ENCODE measurements around the gene NPHP4. TPM values are rescaled to one million over a fixed set of nuclear protein-coding genes. Genes with fewer than 3 reads are reported as not detected.

Gene NPHP4
- total and polyA plus RNA-seq, 9 of the 15 experiments (the other 6 are each of a cell fraction or from before 2014, with no cell fraction given): 0.52 to 26.2 (median 6.7) TPM

DNA sequence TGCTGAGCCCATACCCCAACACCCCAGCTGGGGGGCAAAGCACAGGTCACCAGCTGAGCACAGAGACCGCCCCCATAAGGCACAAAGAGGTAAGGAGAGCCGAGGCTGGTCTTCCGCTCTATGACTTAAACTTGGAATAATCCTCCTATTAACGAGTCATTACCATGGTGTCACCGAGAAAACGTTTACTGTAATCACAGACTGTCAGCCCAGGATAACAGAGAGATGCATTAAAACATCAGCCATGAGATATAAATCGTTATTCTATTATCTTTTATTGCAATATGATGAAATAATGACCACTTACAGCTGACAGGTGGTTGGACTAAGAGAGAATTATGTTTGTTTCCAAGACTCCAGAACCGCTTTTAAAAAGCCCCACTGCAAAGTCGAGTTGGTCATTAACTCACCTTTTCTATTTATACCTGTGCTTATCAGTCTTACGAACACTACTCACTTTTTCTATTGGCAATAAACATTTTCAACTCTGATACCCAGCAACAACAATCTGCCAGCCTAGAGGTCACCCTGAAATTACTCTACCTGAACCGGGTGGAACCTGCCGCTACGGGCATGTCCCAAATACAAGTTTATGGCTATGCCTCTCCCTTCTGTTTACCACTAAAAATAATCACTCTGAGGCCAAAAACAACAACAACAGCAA is 21.5 kb downstream of the NPHP4 start:
- FAIRE-seq (no peak), DNase-seq (ENCODE audit: extremely low read depth in 1 of 4, low spot score in 3 of 4) (no peak)

More for the DNA sequence above, 21.5 kb downstream of the NPHP4 start:
- ATAC-seq: no peak
- H4K20me1 ChIP-seq (replicated peaks; ENCODE audit: control insufficient read depth, insufficient read depth, low read length): no peaks in the 10 kb centered on the region
- no peak overlapping the region for H2AFZ ChIP-seq (ENCODE audit: low read depth, low read length)
- H3K79me2 ChIP-seq (ENCODE audit: control insufficient read depth, insufficient read depth, low read length): no peaks in the 10 kb centered on the region
- no peak overlapping the region for H3K4me3 ChIP-seq
- peaks cover 53% of the 10 kb centered on the region for H3K36me3 ChIP-seq (ENCODE audit: control insufficient read depth, insufficient read depth, low read length)
- H3K4me2 ChIP-seq (ENCODE audit: insufficient read depth, low read length): no peak overlapping the region
- H3K27ac ChIP-seq (ENCODE audit: extremely low read depth, low read depth, low read length): no peak overlapping the region
- BruUV-seq (replicated peaks): no TSS peak
- TF ChIP-seq ZNF263 (CRISPR knock-in tag; IDR thresholded peaks at IDR 0.05; ENCODE audit: borderline replicate concordance) (no peak), ZNF311 (CRISPR knock-in tag; IDR thresholded peaks at IDR 0.05) (no peak), SRSF7 (optimal IDR thresholded peaks at IDR 0.05; ENCODE audit: low read depth, low read length) (no peak), ZNF699 (CRISPR knock-in tag; IDR thresholded peaks at IDR 0.05; ENCODE audit: insufficient replicate concordance) (no peak), SMARCA5 (IDR thresholded peaks at IDR 0.05) (no peak), NFIC (IDR thresholded peaks at IDR 0.05) (no peak), ERF (CRISPR knock-in tag; IDR thresholded peaks at IDR 0.05) (no peak), GTF2F1 (IDR thresholded peaks at IDR 0.05; ENCODE audit: low read depth, low read length) (no peak), MTA2 (IDR thresholded peaks at IDR 0.05; ENCODE audit: low read depth) (no peak), CBX5 (IDR thresholded peaks at IDR 0.05; ENCODE audit: borderline replicate concordance, low read depth) (no peak), HDAC3 (IDR thresholded peaks at IDR 0.05; ENCODE audit: borderline replicate concordance, partially characterized antibody) (no peak)
- TF ChIP-seq, protein P1, sequence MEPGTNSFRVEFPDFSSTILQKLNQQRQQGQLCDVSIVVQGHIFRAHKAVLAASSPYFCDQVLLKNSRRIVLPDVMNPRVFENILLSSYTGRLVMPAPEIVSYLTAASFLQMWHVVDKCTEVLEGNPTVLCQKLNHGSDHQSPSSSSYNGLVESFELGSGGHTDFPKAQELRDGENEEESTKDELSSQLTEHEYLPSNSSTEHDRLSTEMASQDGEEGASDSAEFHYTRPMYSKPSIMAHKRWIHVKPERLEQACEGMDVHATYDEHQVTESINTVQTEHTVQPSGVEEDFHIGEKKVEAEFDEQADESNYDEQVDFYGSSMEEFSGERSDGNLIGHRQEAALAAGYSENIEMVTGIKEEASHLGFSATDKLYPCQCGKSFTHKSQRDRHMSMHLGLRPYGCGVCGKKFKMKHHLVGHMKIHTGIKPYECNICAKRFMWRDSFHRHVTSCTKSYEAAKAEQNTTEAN (CRISPR knock-in tag; IDR thresholded peaks at IDR 0.05): no peak
- TF ChIP-seq, protein P2, sequence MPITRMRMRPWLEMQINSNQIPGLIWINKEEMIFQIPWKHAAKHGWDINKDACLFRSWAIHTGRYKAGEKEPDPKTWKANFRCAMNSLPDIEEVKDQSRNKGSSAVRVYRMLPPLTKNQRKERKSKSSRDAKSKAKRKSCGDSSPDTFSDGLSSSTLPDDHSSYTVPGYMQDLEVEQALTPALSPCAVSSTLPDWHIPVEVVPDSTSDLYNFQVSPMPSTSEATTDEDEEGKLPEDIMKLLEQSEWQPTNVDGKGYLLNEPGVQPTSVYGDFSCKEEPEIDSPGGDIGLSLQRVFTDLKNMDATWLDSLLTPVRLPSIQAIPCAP (CRISPR knock-in tag; IDR thresholded peaks at IDR 0.05; ENCODE audit: borderline replicate concordance): no peak
- TF ChIP-seq, protein P3, sequence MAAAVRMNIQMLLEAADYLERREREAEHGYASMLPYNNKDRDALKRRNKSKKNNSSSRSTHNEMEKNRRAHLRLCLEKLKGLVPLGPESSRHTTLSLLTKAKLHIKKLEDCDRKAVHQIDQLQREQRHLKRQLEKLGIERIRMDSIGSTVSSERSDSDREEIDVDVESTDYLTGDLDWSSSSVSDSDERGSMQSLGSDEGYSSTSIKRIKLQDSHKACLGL (CRISPR knock-in tag; IDR thresholded peaks at IDR 0.05; ENCODE audit: borderline replicate concordance, poor library complexity, severe bottlenecking): no peak
- TF ChIP-seq, protein P4, sequence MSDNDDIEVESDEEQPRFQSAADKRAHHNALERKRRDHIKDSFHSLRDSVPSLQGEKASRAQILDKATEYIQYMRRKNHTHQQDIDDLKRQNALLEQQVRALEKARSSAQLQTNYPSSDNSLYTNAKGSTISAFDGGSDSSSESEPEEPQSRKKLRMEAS (CRISPR knock-in tag; IDR thresholded peaks at IDR 0.05): no peak
- no peaks in the 10 kb centered on the region for H3K9me3 ChIP-seq (replicated peaks; ENCODE audit: control insufficient read depth, insufficient read depth, low read depth, low read length)
- intact Hi-C loops (cut with micrococcal nuclease): loop anchor here (10.0 kb wide), 1 partner anchor 456 kb away; no protein-coding TSS in a partner anchor
- peaks cover 4% of the 10 kb centered on the region for H3K9me1 ChIP-seq (ENCODE audit: control insufficient read depth, insufficient read depth, low read length)
- ChIA-PET POLR2A (interaction anchor here (0.7 kb wide), 1 partner anchor 481 kb away, joined by 3 read pairs; no protein-coding TSS in a partner anchor), CTCF (ENCODE audit: low intra/inter-chr PET ratio) (no interaction called here)
- H3K9ac ChIP-seq (ENCODE audit: insufficient read depth in 1 of 2, low read depth in 2 of 2, low read length in 2 of 2): no peak overlapping the region
- H3K4me1 ChIP-seq (replicated peaks in 1 of 2; ENCODE audit: control insufficient read depth in 2 of 2, insufficient read depth in 2 of 2, low read length in 2 of 2): peaks cover 0 to 8% of the 10 kb centered on the region in 2 experiments; a peak in 1 of 5 replicates
- 75% methylated on average over 13 of the region's 13 CpGs for WGBS (ENCODE audit: insufficient coverage, low coverage, missing lambda C conversion rate)
- in situ Hi-C loops (cut with MboI): no loop called here
- H3K27me3 ChIP-seq (ENCODE audit: control insufficient read depth in 2 of 2, insufficient read depth in 2 of 2, low read length in 2 of 2): no peaks in the 10 kb centered on the region
